A549 (cell line): ENCODE results near the gene RALGDS.
A peak's percentile ranks its signal among the peaks of the same experiment; 100 is the strongest.

ENCODE experiments used
- CEBPB ChIP-seq, 2 experiments: fragments of >200 bp in 1 of 2; sonication (Bioruptor Twin) in 1 of 2; formaldehyde crosslinking in 1 of 2; IDR thresholded peaks; 2 replicates each; pipeline ENCODE4 v1.6.1; 2012 to 2016
- ESRRA ChIP-seq: fragments of 150-350 bp; IDR thresholded peaks from 2 replicates; pipeline ENCODE4 v1.6.1; 2014; ENCODE audit warnings: mild to moderate bottlenecking, low read length, borderline replicate concordance
- HEYL ChIP-seq: fragments of 250-450 bp; sonication (Bioruptor Pico); IDR thresholded peaks from 2 replicates; pipeline ENCODE4 v1.8.0; 2021; ENCODE audit warnings: mild to moderate bottlenecking, moderate library complexity
- JUN ChIP-seq, 2 experiments: fragments of >200 bp; sonication (Bioruptor Twin); formaldehyde crosslinking; IDR thresholded peaks; 2 replicates in 1 of 2; 3 replicates in 1 of 2; pipeline ENCODE4 v1.6.1; 2016 to 2017
- KDM5A ChIP-seq: fragments of 200-600 bp; sonication (generic); IDR thresholded peaks from 2 replicates; pipeline ENCODE4 v1.6.1; 2016; ENCODE audit warnings: antibody characterized with exemption, mild to moderate bottlenecking
- MAZ ChIP-seq: fragments of 150-350 bp; IDR thresholded peaks from 2 replicates; pipeline ENCODE4 v1.6.1; 2014; ENCODE audit warnings: antibody characterized with exemption, low read depth, low read length, borderline replicate concordance
- NR3C1 ChIP-seq: fragments of >200 bp; sonication (Bioruptor Twin); formaldehyde crosslinking; IDR thresholded peaks from 3 replicates; pipeline ENCODE4 v1.6.1; 2017
- POLR2A ChIP-seq: IDR thresholded peaks from 2 replicates; pipeline ENCODE4 v1.6.1; 2012; ENCODE audit warnings: mild to moderate bottlenecking, low read length
- SMC3 ChIP-seq: fragments of >200 bp; sonication (Bioruptor Twin); formaldehyde crosslinking; IDR thresholded peaks from 3 replicates; pipeline ENCODE4 v1.6.1; 2018; ENCODE audit warnings: inconsistent platforms
- TP53 ChIP-seq: fragments of 250-450 bp; sonication (Bioruptor Pico); IDR thresholded peaks from 2 replicates; pipeline ENCODE4 v1.5.0; 2021; ENCODE audit warnings: mild to moderate bottlenecking, moderate library complexity
- TF ChIP-seq, protein P1 (sequence below): fragments of >200 bp; sonication (Bioruptor Twin); formaldehyde crosslinking; IDR thresholded peaks from 3 replicates; pipeline ENCODE4 v1.5.1; 2016
- TF ChIP-seq, protein P2 (sequence below): IDR thresholded peaks from 2 replicates; pipeline ENCODE4 v1.6.1; 2012
- TF ChIP-seq, protein P3 (sequence below): IDR thresholded peaks from 2 replicates; pipeline ENCODE4 v1.6.1; 2012

DNA sequence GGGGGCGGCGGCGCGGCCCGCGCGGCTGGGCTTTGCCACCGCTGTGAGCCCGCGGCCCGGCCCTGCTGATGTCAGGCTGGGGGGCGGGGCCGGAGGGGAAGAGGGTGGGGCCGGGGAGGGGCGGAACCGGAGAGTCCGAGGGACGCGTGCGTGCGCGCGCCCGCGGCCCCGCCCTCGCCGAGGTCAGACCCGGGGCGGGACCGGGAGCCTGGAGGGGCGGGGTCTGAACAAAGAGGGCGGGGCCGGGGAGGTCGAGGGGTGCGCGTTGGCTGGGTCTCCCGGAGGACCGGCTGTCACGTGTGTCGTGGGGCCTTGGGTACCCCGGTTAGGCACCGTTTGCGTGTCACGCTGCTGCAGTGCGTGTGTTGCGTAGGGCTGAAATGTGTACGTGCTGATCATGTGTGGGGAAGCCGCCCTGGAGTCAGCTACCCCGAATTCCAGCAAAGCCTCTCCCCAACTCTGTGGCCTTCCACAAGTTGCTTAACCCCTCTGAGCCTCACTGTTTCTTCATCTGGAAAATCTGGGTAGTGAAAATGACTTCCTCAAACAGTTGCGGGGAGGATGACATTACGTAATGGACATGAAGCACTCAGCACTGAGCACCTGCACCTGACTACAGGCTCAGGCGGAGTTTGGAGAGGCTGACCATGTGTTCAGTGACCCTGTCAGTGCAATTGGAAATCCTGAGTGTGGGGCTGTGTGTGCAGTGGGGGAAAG lies at the start of gene RALGDS:
- TF ChIP-seq, protein P1, sequence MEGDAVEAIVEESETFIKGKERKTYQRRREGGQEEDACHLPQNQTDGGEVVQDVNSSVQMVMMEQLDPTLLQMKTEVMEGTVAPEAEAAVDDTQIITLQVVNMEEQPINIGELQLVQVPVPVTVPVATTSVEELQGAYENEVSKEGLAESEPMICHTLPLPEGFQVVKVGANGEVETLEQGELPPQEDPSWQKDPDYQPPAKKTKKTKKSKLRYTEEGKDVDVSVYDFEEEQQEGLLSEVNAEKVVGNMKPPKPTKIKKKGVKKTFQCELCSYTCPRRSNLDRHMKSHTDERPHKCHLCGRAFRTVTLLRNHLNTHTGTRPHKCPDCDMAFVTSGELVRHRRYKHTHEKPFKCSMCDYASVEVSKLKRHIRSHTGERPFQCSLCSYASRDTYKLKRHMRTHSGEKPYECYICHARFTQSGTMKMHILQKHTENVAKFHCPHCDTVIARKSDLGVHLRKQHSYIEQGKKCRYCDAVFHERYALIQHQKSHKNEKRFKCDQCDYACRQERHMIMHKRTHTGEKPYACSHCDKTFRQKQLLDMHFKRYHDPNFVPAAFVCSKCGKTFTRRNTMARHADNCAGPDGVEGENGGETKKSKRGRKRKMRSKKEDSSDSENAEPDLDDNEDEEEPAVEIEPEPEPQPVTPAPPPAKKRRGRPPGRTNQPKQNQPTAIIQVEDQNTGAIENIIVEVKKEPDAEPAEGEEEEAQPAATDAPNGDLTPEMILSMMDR: no peak
- TF ChIP-seq, protein P2, sequence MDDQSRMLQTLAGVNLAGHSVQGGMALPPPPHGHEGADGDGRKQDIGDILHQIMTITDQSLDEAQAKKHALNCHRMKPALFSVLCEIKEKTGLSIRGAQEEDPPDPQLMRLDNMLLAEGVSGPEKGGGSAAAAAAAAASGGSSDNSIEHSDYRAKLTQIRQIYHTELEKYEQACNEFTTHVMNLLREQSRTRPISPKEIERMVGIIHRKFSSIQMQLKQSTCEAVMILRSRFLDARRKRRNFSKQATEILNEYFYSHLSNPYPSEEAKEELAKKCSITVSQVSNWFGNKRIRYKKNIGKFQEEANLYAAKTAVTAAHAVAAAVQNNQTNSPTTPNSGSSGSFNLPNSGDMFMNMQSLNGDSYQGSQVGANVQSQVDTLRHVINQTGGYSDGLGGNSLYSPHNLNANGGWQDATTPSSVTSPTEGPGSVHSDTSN: no peak
- no peak for TF ChIP-seq POLR2A
- no peak for TF ChIP-seq NR3C1
- peak in 1 of 2 experiments; percentile 52; a peak in 1 of 4 replicates for TF ChIP-seq CEBPB (IDR thresholded peaks at IDR 0.05)
- TF ChIP-seq KDM5A: no peak
- peak in 1 of 2 experiments; percentile 4; a peak in 1 of 5 replicates for TF ChIP-seq JUN (IDR thresholded peaks at IDR 0.05)
- TF ChIP-seq SMC3: no peak
- no peak for TF ChIP-seq ESRRA
- no peak for TF ChIP-seq HEYL
- TF ChIP-seq MAZ: no peak
- TF ChIP-seq TP53: no peak
- TF ChIP-seq, protein P3, sequence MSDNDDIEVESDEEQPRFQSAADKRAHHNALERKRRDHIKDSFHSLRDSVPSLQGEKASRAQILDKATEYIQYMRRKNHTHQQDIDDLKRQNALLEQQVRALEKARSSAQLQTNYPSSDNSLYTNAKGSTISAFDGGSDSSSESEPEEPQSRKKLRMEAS: no peak
